Measurements from ENCODE around the gene ARID4B. TPM values are rescaled to one million over a fixed set of nuclear protein-coding genes. Genes with fewer than 3 reads are reported as not detected.
A peak's percentile ranks its signal among the peaks of the same experiment; 100 is the strongest.

ARID4B gene, protein sequence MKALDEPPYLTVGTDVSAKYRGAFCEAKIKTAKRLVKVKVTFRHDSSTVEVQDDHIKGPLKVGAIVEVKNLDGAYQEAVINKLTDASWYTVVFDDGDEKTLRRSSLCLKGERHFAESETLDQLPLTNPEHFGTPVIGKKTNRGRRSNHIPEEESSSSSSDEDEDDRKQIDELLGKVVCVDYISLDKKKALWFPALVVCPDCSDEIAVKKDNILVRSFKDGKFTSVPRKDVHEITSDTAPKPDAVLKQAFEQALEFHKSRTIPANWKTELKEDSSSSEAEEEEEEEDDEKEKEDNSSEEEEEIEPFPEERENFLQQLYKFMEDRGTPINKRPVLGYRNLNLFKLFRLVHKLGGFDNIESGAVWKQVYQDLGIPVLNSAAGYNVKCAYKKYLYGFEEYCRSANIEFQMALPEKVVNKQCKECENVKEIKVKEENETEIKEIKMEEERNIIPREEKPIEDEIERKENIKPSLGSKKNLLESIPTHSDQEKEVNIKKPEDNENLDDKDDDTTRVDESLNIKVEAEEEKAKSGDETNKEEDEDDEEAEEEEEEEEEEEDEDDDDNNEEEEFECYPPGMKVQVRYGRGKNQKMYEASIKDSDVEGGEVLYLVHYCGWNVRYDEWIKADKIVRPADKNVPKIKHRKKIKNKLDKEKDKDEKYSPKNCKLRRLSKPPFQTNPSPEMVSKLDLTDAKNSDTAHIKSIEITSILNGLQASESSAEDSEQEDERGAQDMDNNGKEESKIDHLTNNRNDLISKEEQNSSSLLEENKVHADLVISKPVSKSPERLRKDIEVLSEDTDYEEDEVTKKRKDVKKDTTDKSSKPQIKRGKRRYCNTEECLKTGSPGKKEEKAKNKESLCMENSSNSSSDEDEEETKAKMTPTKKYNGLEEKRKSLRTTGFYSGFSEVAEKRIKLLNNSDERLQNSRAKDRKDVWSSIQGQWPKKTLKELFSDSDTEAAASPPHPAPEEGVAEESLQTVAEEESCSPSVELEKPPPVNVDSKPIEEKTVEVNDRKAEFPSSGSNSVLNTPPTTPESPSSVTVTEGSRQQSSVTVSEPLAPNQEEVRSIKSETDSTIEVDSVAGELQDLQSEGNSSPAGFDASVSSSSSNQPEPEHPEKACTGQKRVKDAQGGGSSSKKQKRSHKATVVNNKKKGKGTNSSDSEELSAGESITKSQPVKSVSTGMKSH (N-terminal part only)
- total RNA-seq (10 to 100 TPM; 12.4 to 20.4 (median 15.3) TPM), polyA plus RNA-seq (10 to 100 TPM; 12.8 to 18.4 TPM)
- long read RNA-seq, donor 1, partial matches to known transcripts = 28 of 33 reads
- long read RNA-seq, donor 1, other reads (novel, unspliced or antisense) = 3 of 33 reads
- long read RNA-seq, donor 2, transcript ARID4B-208 (11 exons, 2,315 nt) = major isoform, 8 of 50 reads
- long read RNA-seq, donor 2, partial matches to known transcripts = 38 of 50 reads
- long read RNA-seq, donor 2, other reads (novel, unspliced or antisense) = 4 of 50 reads
- long read RNA-seq, donor 3, full-length matches to known transcripts = 5 of 25 reads
- long read RNA-seq, donor 3, partial matches to known transcripts = 19 of 25 reads
- long read RNA-seq, donor 3, other reads (novel, unspliced or antisense) = 1 of 25 reads

DNA sequence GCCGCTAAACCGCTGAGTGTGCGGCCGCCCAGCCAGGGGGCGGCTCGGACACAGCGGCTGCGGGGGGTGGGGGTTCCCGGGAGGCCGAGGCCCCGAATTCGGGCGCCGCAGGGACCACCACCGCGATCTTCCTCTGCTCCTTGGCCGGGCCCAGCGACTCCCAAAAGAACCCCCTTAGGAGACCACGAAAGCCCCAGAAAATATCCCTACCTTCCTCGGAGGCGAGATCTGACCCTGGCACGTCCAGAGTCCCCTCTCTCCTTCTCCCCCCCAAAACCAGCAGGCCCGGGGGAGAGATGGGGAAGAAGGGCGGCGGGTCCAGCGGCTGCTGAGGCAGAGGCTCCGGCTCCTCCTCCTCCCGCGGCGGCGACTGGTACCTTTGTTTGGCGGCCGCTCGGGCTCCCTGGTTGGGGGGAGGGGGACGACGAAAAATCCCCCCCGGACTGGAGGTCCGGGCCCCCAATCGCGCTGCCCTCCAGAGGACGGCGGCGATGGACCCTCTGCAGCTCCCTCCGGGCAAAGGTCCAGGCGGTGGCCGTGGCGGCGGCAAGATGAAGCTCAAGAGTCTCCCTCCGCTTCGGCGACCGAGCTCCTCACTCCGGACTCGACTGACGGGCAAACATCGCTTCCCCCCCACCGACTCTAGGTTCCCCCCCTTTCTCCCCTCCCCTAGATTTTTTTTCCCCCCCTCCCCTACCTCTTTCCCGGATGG, at the start of gene ARID4B:
TSS of gene ARID4B (minus strand) at position 621 of the 712 bp plus-strand sequence. CDS start 1,260 bp downstream, outside the sequence.
- DNase-seq (peak in 3 of 5 donors; percentile 83 to 89 (median 87)), ATAC-seq (peak; percentile 0 to 28 (median 12))
- Histone ChIP-seq H3K4me3 (peak within 1 kb of the TSS; percentile 75 to 96 (median 92)), H3K4me1 (peaks cover 16 to 77% (median 66%) of the 10 kb centered on the region in 12 donors), H3K36me3 (peaks cover 0 to 9% (median 0%) of the 10 kb centered on the region in 9 donors), H3K27me3 (no peaks in the 10 kb centered on the region), H3K27ac (peak within 1 kb of the TSS; percentile 91 to 98 (median 96)), H3K9me3 (no peaks in the 10 kb centered on the region)
- TF ChIP-seq POLR2A (IDR thresholded peaks at IDR 0.05) = peak in 1 of 2 donors; percentile 64
- TF ChIP-seq, protein P1, sequence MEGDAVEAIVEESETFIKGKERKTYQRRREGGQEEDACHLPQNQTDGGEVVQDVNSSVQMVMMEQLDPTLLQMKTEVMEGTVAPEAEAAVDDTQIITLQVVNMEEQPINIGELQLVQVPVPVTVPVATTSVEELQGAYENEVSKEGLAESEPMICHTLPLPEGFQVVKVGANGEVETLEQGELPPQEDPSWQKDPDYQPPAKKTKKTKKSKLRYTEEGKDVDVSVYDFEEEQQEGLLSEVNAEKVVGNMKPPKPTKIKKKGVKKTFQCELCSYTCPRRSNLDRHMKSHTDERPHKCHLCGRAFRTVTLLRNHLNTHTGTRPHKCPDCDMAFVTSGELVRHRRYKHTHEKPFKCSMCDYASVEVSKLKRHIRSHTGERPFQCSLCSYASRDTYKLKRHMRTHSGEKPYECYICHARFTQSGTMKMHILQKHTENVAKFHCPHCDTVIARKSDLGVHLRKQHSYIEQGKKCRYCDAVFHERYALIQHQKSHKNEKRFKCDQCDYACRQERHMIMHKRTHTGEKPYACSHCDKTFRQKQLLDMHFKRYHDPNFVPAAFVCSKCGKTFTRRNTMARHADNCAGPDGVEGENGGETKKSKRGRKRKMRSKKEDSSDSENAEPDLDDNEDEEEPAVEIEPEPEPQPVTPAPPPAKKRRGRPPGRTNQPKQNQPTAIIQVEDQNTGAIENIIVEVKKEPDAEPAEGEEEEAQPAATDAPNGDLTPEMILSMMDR (IDR thresholded peaks at IDR 0.05) = no peak
- intact Hi-C loops (cut with DNase I) = loop anchor here (1.0 to 10.0 kb wide), 12 partner anchors 39 to 175 kb away; partner anchors contain the start of genes TBCE (in 7 of the 10), B3GALNT2 (in 1 of the 10) and RBM34 (in 1 of the 10)
- 0 to 1% (median 0%) methylated on average over 30 to 58 of the region's 58 CpGs for WGBS, 4 donors

GRCh38 chr1:235375919-235376605, 48.1 kb upstream of the ARID4B start:
- H3K4me1 ChIP-seq = no peaks in the 10 kb centered on the region
- H3K4me3 ChIP-seq = no peak overlapping the region
- no peak overlapping the region for H3K27ac ChIP-seq
- intact Hi-C loops (cut with DNase I) = no loop called here
- peaks cover 0 to 46% (median 17%) of the 10 kb centered on the region in 9 donors for H3K36me3 ChIP-seq
- TF ChIP-seq, protein P1 (IDR thresholded peaks at IDR 0.05) = no peak
- TF ChIP-seq POLR2A (IDR thresholded peaks at IDR 0.05) = no peak
- WGBS, 4 donors = 93 to 99% (median 98%) methylated on average over 6 of the region's 6 CpGs
- no peaks in the 10 kb centered on the region for H3K9me3 ChIP-seq
- no peaks in the 10 kb centered on the region for H3K27me3 ChIP-seq
- no peak for ATAC-seq
- no peak for DNase-seq

DNA sequence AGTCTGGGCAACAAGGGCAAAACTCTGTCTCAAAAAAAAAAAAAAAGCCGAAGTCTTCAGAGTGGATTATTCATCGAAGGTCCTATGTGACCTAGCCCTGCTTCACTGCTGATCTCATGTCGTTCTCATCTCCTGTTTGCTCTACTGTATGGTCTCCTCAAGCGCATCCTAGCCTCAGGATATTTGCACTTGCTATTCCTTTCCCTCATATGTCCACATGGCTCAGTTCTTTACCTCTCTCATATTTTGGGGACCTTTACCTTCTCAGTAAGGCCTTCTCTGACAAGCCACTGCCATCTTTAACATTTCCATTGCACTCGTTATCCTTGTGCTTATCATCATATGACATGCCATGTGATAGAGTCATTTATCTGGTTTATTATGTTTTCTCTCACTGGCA, 41.8 kb upstream of the ARID4B start:
- TF ChIP-seq POLR2A (IDR thresholded peaks at IDR 0.05) = no peak
- TF ChIP-seq, protein P1 (IDR thresholded peaks at IDR 0.05) = no peak
- DNase-seq (no peak), ATAC-seq (no peak)
- Histone ChIP-seq H3K36me3 (peaks cover 0 to 13% (median 0%) of the 10 kb centered on the region in 9 donors), H3K4me1 (peaks cover 0 to 18% (median 6%) of the 10 kb centered on the region in 12 donors), H3K27ac (no peak overlapping the region), H3K4me3 (no peak overlapping the region), H3K27me3 (no peaks in the 10 kb centered on the region), H3K9me3 (no peaks in the 10 kb centered on the region)
- intact Hi-C loops (cut with DNase I) = loop anchor here in 3 of 10 donors (5.0 kb wide), 2 partner anchors 38 to 43 kb away; partner anchors contain the start of genes ARID4B (in 2 of the 3) and GGPS1 (in 2 of the 3)
- WGBS, 4 donors = 86 to 94% (median 92%) methylated on average over 5 of the region's 5 CpGs

Data from heart left ventricle (tissue), 16 donors.